HL-60 (cell line): Measurements from ENCODE around the gene NAA60.
"Not testable (repeated sequence)": the region's sequence is repeated elsewhere in the genome, so short reads cannot be mapped to it uniquely, and the experiment has no call there.

Source experiments
- DNase-seq, 2 experiments: peaks; one replicate each; pipeline ENCODE4 v3.0.0-alpha.2; 2010 to 2020; ENCODE audit warnings: low read depth in 1 of 2, low spot score in 1 of 2
- H3K27ac ChIP-seq: fragments of 250-450 bp; sonication (Bioruptor Pico); replicated peaks from 2 replicates; pipeline ENCODE4 v1.5.1; 2020; ENCODE audit warnings: mild to moderate bottlenecking, moderate library complexity
- H3K27me3 ChIP-seq: fragments of 250-450 bp; sonication (Bioruptor Pico); 2 replicates; pipeline ENCODE4 v1.5.1; 2021; ENCODE audit warnings: mild to moderate bottlenecking, moderate library complexity; ENCODE audit not compliant: insufficient read depth, poor library complexity, severe bottlenecking
- H3K4me3 ChIP-seq: replicated peaks from 2 replicates; pipeline ENCODE4 v1.5.1; 2011; ENCODE audit warnings: mild to moderate bottlenecking, control low read depth, low read length; ENCODE audit not compliant: insufficient read depth
- GABPA ChIP-seq: IDR thresholded peaks from 2 replicates; pipeline ENCODE4 v1.6.1; 2012; ENCODE audit warnings: low read depth
- POLR2AphosphoS5 ChIP-seq: IDR thresholded peaks from 2 replicates; pipeline ENCODE4 v1.6.1; 2012; ENCODE audit warnings: low read depth
- SPI1 ChIP-seq: IDR thresholded peaks from 2 replicates; pipeline ENCODE4 v1.6.1; 2012; ENCODE audit warnings: low read depth, mild to moderate bottlenecking, borderline replicate concordance
- TF ChIP-seq, protein P1 (sequence below): IDR thresholded peaks from one replicate; pipeline ENCODE4 v1.5.1; 2011; ENCODE audit warnings: low read length, control low read depth, inconsistent platforms; ENCODE audit not compliant: insufficient read depth
- TF ChIP-seq, protein P2 (sequence below): IDR thresholded peaks from 2 replicates; pipeline ENCODE4 v1.6.1; 2012; ENCODE audit warnings: low read depth; ENCODE audit not compliant: insufficient replicate concordance

Gene NAA60

DNA sequence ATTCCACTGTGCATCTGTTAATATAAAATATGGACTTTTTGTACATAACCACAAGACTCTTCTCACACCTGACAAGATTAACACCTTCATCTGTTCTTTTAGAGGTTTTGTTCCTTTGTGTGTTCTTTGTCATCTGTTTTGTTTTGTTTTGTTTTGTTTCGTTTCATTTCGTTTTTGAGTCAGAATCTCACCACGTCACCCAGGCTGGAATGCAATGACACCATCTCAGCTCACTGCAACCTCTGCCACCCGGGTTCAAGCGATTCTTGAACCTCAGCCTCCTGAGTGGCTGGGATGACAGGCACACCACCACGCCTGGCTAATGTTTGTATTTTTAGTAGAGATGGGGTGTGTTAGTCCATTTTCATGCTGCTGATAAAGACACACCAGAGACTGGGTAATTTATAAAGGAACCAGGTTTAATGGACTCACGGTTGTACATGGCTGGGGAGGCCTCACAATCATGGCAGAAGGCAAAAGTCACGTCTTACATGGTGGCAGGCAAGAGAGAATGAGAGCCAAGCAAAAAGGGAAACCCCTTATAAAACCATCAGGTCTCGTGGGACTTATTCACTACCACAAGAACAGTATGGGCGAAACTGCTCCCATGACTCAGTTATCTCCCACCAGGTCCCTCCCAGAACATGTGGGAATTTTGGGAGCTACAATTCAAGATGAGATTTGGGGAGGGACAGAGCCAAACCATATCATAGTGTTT lies 29.6 kb downstream of the NAA60 start:
- no peaks in the 10 kb centered on the region for H3K27me3 ChIP-seq
- TF ChIP-seq, protein P1, sequence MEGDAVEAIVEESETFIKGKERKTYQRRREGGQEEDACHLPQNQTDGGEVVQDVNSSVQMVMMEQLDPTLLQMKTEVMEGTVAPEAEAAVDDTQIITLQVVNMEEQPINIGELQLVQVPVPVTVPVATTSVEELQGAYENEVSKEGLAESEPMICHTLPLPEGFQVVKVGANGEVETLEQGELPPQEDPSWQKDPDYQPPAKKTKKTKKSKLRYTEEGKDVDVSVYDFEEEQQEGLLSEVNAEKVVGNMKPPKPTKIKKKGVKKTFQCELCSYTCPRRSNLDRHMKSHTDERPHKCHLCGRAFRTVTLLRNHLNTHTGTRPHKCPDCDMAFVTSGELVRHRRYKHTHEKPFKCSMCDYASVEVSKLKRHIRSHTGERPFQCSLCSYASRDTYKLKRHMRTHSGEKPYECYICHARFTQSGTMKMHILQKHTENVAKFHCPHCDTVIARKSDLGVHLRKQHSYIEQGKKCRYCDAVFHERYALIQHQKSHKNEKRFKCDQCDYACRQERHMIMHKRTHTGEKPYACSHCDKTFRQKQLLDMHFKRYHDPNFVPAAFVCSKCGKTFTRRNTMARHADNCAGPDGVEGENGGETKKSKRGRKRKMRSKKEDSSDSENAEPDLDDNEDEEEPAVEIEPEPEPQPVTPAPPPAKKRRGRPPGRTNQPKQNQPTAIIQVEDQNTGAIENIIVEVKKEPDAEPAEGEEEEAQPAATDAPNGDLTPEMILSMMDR = no peak
- TF ChIP-seq GABPA (no peak), SPI1 (no peak), POLR2AphosphoS5 (no peak)
- TF ChIP-seq, protein P2, sequence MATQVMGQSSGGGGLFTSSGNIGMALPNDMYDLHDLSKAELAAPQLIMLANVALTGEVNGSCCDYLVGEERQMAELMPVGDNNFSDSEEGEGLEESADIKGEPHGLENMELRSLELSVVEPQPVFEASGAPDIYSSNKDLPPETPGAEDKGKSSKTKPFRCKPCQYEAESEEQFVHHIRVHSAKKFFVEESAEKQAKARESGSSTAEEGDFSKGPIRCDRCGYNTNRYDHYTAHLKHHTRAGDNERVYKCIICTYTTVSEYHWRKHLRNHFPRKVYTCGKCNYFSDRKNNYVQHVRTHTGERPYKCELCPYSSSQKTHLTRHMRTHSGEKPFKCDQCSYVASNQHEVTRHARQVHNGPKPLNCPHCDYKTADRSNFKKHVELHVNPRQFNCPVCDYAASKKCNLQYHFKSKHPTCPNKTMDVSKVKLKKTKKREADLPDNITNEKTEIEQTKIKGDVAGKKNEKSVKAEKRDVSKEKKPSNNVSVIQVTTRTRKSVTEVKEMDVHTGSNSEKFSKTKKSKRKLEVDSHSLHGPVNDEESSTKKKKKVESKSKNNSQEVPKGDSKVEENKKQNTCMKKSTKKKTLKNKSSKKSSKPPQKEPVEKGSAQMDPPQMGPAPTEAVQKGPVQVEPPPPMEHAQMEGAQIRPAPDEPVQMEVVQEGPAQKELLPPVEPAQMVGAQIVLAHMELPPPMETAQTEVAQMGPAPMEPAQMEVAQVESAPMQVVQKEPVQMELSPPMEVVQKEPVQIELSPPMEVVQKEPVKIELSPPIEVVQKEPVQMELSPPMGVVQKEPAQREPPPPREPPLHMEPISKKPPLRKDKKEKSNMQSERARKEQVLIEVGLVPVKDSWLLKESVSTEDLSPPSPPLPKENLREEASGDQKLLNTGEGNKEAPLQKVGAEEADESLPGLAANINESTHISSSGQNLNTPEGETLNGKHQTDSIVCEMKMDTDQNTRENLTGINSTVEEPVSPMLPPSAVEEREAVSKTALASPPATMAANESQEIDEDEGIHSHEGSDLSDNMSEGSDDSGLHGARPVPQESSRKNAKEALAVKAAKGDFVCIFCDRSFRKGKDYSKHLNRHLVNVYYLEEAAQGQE = no peak

DNA sequence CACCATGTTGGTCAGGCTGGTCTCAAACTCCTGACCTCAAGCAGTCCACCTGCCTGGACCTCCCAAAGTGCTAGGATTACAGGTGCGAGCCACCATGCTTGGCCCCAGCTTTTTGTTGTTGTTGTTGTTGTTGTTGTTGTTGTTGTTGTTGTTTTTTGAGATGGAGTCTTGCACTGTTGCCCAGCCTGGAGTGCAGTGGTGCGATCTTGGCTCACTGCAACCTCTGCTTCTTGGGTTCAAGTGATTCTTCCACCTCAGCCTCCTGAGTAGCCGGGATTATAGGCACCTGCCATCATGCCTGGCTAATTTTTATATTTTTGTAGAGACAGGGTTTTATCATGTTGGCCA lies 30.1 kb downstream of the NAA60 start:
- not testable (repeated sequence) for DNase-seq, H3K4me3 ChIP-seq, H3K27me3 ChIP-seq, H3K27ac ChIP-seq

More for the DNA sequence above, 29.6 kb downstream of the NAA60 start:
- DNase-seq = no peak
- Histone ChIP-seq H3K27ac (no peak overlapping the region), H3K4me3 (no peak overlapping the region)

DNA sequence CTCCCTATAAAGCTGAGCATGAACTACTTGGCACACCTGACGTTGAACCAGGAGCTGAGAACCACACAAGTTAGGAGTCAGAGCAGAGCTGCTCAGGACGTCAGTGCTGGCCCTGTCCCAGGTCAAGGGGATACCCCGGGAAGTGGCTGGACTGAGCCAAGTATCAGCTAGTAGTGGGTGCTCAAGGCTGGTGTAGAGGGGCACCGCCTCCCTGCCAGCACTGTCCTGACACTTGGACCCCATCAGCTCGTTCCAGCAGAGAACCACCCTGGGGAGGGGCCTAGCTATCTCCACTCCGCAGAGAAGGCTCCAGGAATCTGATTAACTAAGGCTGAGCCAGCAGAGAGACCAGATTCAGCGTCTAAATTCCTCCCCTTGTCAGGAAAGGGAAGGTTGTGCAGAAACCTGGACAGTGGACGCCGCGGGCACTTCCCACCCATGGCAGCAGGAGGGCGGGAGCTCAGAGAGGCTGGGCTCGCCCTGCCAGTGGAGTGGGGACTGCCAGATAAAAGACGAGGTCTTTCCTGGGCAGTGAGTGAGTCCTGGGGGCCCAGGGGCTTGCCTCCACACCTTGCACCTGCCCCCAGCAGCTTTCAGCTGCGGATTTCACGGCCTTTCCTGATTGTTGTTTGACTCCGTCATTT lies 30.8 kb downstream of the NAA60 start:
- Histone ChIP-seq H3K27ac (no peak overlapping the region), H3K27me3 (no peaks in the 10 kb centered on the region), H3K4me3 (no peak overlapping the region)
- TF ChIP-seq, protein P1 = no peak
- TF ChIP-seq POLR2AphosphoS5 (no peak), GABPA (no peak), SPI1 (no peak)
- TF ChIP-seq, protein P2 = no peak
- no peak for DNase-seq

DNA sequence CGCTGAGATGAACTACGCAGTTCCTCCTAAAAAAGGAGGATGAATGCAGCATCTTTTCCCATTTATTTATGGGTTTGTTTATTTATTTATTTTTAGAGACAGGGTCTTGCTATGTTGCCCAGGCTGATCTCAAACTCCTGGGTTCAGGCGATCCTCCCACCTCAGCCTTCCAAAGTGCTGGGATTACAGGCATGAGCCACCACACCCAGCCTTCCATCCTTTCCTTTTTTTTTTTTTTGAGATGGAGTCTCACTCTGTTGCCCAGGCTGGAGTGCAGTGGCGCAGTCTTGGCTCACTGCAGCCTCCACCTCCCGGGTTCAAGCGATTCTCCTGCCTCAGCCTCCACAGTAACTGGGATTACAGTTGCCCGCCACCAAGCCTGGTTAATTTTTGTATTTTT lies 31.4 kb downstream of the NAA60 start:
- not testable (repeated sequence) for H3K4me3 ChIP-seq, DNase-seq, H3K27ac ChIP-seq, H3K27me3 ChIP-seq
